Type B pancreatic cell (in vitro differentiated cells): ENCODE data around the gene SAP30L. TPM values are rescaled to one million over a fixed set of nuclear protein-coding genes. Genes with fewer than 3 reads are reported as not detected.

ENCODE experiments used
- DNase-seq: peaks from one replicate; pipeline ENCODE4 v3.0.0; 2021; ENCODE audit warnings: mixed read lengths; ENCODE audit not compliant: unreplicated experiment; ENCODE audit errors: extremely low spot score
- H3K27ac Mint-ChIP-seq: 2 replicates; pipeline ENCODE4 v1.8.0; 2021; ENCODE audit warnings: mild to moderate bottlenecking, mixed read lengths
- H3K27me3 Mint-ChIP-seq: 2 replicates; pipeline ENCODE4 v1.8.0; 2021; ENCODE audit warnings: mixed read lengths
- H3K36me3 Mint-ChIP-seq: 2 replicates; pipeline ENCODE4 v1.8.0; 2021; ENCODE audit warnings: mixed read lengths
- H3K4me1 Mint-ChIP-seq: one replicate; pipeline ENCODE4 v1.8.0; 2021; ENCODE audit warnings: mixed read lengths; ENCODE audit not compliant: unreplicated experiment
- H3K4me3 Mint-ChIP-seq: 2 replicates; pipeline ENCODE4 v1.8.0; 2021; ENCODE audit warnings: mild to moderate bottlenecking, mixed read lengths
- H3K9me3 Mint-ChIP-seq: 2 replicates; pipeline ENCODE4 v1.8.0; 2021; ENCODE audit warnings: mixed read lengths
- CTCF ChIP-seq: fragments of 200-600 bp; sonication (generic); conservative IDR thresholded peaks from 2 replicates; pipeline ENCODE4 v1.5.0; 2021; ENCODE audit warnings: antibody characterized with exemption, mild to moderate bottlenecking
- total RNA-seq: library from RNA; stranded (reverse); gene quantifications from 2 replicates; pipeline ENCODE4 v1.2.1, GENCODE V29; 2021; ENCODE audit warnings: low replicate concordance

SAP30L gene
- total RNA-seq, 1 donor from 2014 or later = 43.7 TPM

GRCh38 chr5:154508114-154508513, 62.3 kb downstream of the SAP30L start:
- H3K27me3 Mint-ChIP-seq = peaks cover 43% of the 10 kb centered on the region
- TF ChIP-seq CTCF = no peak
- no peaks in the 10 kb centered on the region for H3K9me3 Mint-ChIP-seq
- no peaks in the 10 kb centered on the region for H3K36me3 Mint-ChIP-seq
- DNase-seq = no peak
- no peak overlapping the region for H3K4me3 Mint-ChIP-seq
- no peak overlapping the region for H3K27ac Mint-ChIP-seq
- H3K4me1 Mint-ChIP-seq = peaks cover 6% of the 10 kb centered on the region

GRCh38 chr5:154509784-154510555, 64.2 kb downstream of the SAP30L start:
- H3K27ac Mint-ChIP-seq = no peak overlapping the region
- TF ChIP-seq CTCF = no peak
- no peak overlapping the region for H3K4me3 Mint-ChIP-seq
- peaks cover 56% of the 10 kb centered on the region for H3K27me3 Mint-ChIP-seq
- peaks cover 6% of the 10 kb centered on the region for H3K4me1 Mint-ChIP-seq
- H3K36me3 Mint-ChIP-seq = no peaks in the 10 kb centered on the region
- DNase-seq = no peak
- no peaks in the 10 kb centered on the region for H3K9me3 Mint-ChIP-seq

Other genes starting within 250 kb of the SAP30L start
- 2.4 and 17.9 TPM in 2 replicates for gene HAND1, start 32.2 kb downstream of the SAP30L start, total RNA-seq